Measurements from ENCODE around the gene NEK6.

Gene NEK6

GRCh38 chr9:124291801-124292396, 34.1 kb downstream of the NEK6 start:
- Histone ChIP-seq H3K4me1 (ENCODE audit: control insufficient read depth, insufficient read depth, low read length) (peaks cover 6% of the 10 kb centered on the region; the same call in 1 of the 2 replicates), H3K27me3 (ENCODE audit: control insufficient read depth, insufficient read depth, low read length) (no peaks in the 10 kb centered on the region), H3K9ac (ENCODE audit: low read depth, low read length) (no peak overlapping the region), H3K36me3 (ENCODE audit: control insufficient read depth, insufficient read depth, low read length) (no peaks in the 10 kb centered on the region), H3K27ac (ENCODE audit: low read depth, low read length) (no peak overlapping the region), H3K4me3 (ENCODE audit: low read depth, low read length) (no peak overlapping the region), H3K9me3 (ENCODE audit: control insufficient read depth, insufficient read depth, low read length) (no peaks in the 10 kb centered on the region)

DNA sequence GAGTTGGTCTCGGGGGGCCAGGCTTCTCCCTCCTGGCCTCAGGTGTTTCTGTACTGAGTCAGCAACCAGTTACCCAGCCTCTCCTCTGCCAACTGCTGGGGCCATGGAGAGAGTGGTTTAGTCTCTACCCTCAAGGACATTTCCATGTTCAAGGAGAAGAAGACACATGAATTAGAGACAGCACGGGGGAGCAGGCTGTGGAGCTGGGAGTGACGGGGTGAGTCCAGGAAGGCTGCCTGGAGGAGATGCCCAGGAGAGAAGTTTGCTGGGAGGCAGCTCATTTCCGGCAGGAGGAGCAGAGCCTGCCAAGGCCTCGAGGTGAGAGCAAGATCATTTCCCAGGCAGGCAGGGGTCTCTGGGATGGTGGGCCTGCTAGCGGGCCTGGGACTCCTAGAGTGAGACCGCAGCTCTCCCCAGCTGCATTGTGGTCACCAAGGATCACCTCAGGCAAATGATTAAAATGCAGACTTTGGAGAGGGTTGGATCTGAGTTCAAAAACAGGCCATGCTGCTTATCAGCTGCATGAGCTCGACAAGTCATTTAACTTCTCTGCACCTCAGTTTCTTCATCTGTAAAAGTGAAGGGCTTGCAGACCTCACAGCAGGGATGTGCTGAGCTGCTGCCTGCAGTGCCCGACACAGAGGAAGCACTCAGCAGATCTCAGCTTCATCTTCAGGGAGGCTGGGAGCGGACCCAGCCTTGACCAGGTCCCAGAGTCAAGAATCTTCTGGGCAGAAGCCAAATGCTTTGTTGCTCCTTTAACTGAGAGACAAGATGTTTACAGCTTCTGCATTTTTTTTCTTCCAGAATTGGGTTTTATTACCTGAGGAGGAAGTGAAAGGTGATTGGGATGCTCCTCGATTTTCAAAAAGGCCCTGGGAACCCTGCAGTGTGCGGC, 35.2 kb downstream of the NEK6 start:
- peaks cover 6% of the 10 kb centered on the region; the same call in 1 of the 2 replicates for H3K4me1 ChIP-seq (ENCODE audit: control insufficient read depth, insufficient read depth, low read length)
- H3K36me3 ChIP-seq (ENCODE audit: control insufficient read depth, insufficient read depth, low read length), result no peaks in the 10 kb centered on the region
- no peaks in the 10 kb centered on the region for H3K27me3 ChIP-seq (ENCODE audit: control insufficient read depth, insufficient read depth, low read length)
- no peak overlapping the region for H3K9ac ChIP-seq (ENCODE audit: low read depth, low read length)
- H3K9me3 ChIP-seq (ENCODE audit: control insufficient read depth, insufficient read depth, low read length), result no peaks in the 10 kb centered on the region
- H3K27ac ChIP-seq (ENCODE audit: low read depth, low read length), result no peak overlapping the region
- no peak overlapping the region for H3K4me3 ChIP-seq (ENCODE audit: low read depth, low read length)

DNA sequence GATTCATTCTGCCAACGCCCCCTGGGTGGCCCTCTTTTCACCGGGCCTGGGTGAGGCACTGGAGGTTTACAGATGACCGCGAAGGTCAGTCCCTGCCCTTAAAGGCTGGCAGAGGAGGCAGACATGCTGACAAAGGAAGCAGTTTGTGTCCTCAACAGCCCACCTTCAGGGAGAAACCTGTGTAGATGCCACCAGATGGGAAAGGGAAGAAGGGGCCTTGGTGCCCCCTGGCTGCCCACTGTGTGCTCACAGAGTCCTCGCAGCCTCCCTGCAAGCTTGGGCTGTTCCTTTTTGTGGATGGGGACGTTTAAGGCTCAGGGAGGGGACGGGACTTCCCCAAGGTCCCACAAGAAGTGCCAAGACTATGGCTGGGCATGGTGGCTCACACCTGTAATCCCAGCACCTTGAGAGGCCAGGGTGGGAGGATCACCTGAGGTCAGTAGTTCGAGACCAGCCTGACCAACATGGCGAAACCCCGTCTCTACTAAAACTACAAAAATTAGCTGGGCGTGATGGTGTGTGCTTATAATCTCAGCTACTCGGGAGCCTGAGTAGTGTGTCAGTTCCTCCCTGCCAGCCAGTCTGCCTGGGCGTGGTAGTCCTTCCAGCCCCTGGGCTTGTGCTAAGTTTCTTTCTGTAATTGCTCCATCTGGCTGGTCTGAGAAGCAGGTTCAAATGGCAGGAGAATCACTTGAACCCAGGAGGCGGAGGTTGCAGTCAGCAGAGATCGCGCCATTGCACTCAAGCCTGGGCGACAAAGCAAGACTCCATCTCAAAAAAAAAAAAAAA, 36.2 kb downstream of the NEK6 start:
- H3K36me3 ChIP-seq (ENCODE audit: control insufficient read depth, insufficient read depth, low read length), result no peaks in the 10 kb centered on the region
- peaks cover 7% of the 10 kb centered on the region; the same call in 1 of the 2 replicates for H3K4me1 ChIP-seq (ENCODE audit: control insufficient read depth, insufficient read depth, low read length)
- H3K4me3 ChIP-seq (ENCODE audit: low read depth, low read length), result no peak overlapping the region
- no peaks in the 10 kb centered on the region for H3K27me3 ChIP-seq (ENCODE audit: control insufficient read depth, insufficient read depth, low read length)
- H3K9me3 ChIP-seq (ENCODE audit: control insufficient read depth, insufficient read depth, low read length), result no peaks in the 10 kb centered on the region
- no peak overlapping the region for H3K9ac ChIP-seq (ENCODE audit: low read depth, low read length)
- H3K27ac ChIP-seq (ENCODE audit: low read depth, low read length), result no peak overlapping the region

DNA sequence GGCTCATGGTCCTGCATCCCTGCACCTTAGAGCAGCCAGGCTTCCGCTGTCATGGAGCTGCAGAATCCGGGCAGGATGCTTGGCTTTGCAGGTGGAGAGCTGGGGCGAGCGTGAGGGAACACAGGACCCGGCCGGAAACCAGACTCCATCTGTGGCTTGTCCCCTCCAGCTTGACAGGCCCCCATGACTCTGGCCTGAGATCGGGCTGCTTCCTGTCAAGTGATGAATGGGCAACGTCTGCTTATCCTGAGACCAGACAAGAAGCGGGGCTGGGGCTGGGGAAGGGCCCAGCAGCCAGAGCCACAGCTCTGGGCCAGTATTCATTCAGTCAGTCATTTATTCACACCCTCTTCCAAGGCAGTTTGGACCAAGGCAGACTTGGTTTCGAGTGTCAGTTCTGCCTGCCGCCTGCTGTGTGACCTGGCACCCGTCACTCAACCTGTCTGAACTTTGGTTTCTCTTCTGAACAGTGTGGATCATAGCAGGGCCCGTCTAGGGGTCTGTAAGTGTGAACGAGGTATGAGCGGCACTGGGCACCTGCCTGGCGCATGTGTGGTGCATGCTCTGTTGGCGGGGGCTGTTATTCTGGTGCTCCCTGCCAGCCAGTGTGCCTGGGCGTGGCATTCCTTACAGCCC, 37.5 kb downstream of the NEK6 start:
- Histone ChIP-seq H3K27ac (ENCODE audit: low read depth, low read length) (no peak overlapping the region), H3K4me3 (ENCODE audit: low read depth, low read length) (no peak overlapping the region), H3K9me3 (ENCODE audit: control insufficient read depth, insufficient read depth, low read length) (no peaks in the 10 kb centered on the region), H3K4me1 (ENCODE audit: control insufficient read depth, insufficient read depth, low read length) (peaks cover 10% of the 10 kb centered on the region; the same call in 1 of the 2 replicates), H3K27me3 (ENCODE audit: control insufficient read depth, insufficient read depth, low read length) (no peaks in the 10 kb centered on the region), H3K9ac (ENCODE audit: low read depth, low read length) (no peak overlapping the region), H3K36me3 (ENCODE audit: control insufficient read depth, insufficient read depth, low read length) (no peaks in the 10 kb centered on the region)

- Histone ChIP-seq H3K36me3 (ENCODE audit: control insufficient read depth, insufficient read depth, low read length) (no peaks in the 10 kb centered on the region), H3K27ac (ENCODE audit: low read depth, low read length) (no peak overlapping the region), H3K4me1 (ENCODE audit: control insufficient read depth, insufficient read depth, low read length) (peaks cover 10% of the 10 kb centered on the region; the same call in 1 of the 2 replicates), H3K9ac (ENCODE audit: low read depth, low read length) (no peak overlapping the region), H3K4me3 (ENCODE audit: low read depth, low read length) (no peak overlapping the region), H3K9me3 (ENCODE audit: control insufficient read depth, insufficient read depth, low read length) (no peaks in the 10 kb centered on the region), H3K27me3 (ENCODE audit: control insufficient read depth, insufficient read depth, low read length) (no peaks in the 10 kb centered on the region)
Observed at GRCh38 chr9:124296094-124296493, 38.3 kb downstream of the NEK6 start.

GRCh38 chr9:124296796-124297550, 39.2 kb downstream of the NEK6 start:
- Histone ChIP-seq H3K4me1 (ENCODE audit: control insufficient read depth, insufficient read depth, low read length) (peaks cover 10% of the 10 kb centered on the region; the same call in 1 of the 2 replicates), H3K36me3 (ENCODE audit: control insufficient read depth, insufficient read depth, low read length) (no peaks in the 10 kb centered on the region), H3K9me3 (ENCODE audit: control insufficient read depth, insufficient read depth, low read length) (no peaks in the 10 kb centered on the region), H3K27me3 (ENCODE audit: control insufficient read depth, insufficient read depth, low read length) (no peaks in the 10 kb centered on the region), H3K9ac (ENCODE audit: low read depth, low read length) (no peak overlapping the region), H3K4me3 (ENCODE audit: low read depth, low read length) (no peak overlapping the region), H3K27ac (ENCODE audit: low read depth, low read length) (peak overlapping the region; percentile 83)

DNA sequence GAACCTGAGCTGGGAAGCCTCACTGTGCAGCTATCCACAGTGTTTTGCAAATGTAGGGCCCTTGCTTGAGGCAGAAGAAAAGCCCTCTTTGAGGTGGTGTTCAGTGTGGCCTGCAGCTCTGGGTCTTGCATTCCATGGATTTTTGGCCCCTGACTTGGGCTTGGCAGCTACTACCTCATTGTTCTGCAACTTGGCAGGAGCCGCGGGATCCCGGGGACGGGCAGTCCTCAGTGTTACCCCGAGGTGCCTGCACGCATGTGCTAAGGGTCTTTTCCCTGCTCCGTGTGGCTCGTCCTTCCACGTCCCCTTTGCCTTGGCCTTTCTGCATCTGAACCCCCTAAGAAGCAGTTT, 39.8 kb downstream of the NEK6 start:
- Histone ChIP-seq H3K9ac (ENCODE audit: low read depth, low read length) (no peak overlapping the region), H3K27me3 (ENCODE audit: control insufficient read depth, insufficient read depth, low read length) (no peaks in the 10 kb centered on the region), H3K4me1 (ENCODE audit: control insufficient read depth, insufficient read depth, low read length) (peaks cover 10% of the 10 kb centered on the region; the same call in 1 of the 2 replicates), H3K4me3 (ENCODE audit: low read depth, low read length) (no peak overlapping the region), H3K9me3 (ENCODE audit: control insufficient read depth, insufficient read depth, low read length) (no peaks in the 10 kb centered on the region), H3K36me3 (ENCODE audit: control insufficient read depth, insufficient read depth, low read length) (no peaks in the 10 kb centered on the region), H3K27ac (ENCODE audit: low read depth, low read length) (peak overlapping the region; percentile 83)

DNA sequence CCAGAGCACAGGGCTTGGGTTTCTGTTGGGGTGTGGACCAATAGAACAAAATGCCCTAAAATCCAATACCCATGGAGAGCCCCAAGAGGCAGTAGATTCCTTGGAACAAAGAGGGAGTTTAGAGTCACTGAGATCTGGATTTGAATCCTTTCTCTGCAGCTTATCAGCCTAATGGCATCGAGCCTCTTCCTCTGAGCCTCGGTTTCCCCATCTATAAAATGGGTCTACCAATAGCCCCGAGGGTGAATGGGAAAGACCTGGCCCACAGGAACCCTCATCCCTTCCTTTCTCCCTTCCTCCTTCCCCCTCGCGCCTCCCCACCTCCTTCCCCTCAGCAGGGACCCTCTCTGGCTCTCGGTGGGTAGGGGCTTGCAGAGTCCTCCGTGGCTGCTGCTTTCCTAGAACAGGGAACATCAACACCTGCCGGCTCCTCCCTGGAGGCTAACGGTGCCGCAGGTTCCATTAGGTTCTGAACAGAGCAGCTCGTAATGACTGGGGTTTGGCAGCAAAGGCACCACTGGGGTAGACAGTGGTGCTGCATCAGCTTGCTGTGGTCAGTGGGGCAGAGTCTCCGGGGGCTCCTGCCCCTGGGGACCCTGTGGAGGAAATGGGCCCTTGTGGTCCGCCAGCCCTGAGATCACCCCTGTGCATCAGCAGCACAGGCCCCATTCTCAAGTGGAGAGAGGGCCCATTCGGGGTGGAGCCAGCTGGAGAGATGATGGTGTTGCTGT, 40.3 kb downstream of the NEK6 start:
- Histone ChIP-seq H3K9me3 (ENCODE audit: control insufficient read depth, insufficient read depth, low read length) (no peaks in the 10 kb centered on the region), H3K36me3 (ENCODE audit: control insufficient read depth, insufficient read depth, low read length) (no peaks in the 10 kb centered on the region), H3K4me3 (ENCODE audit: low read depth, low read length) (no peak overlapping the region), H3K4me1 (ENCODE audit: control insufficient read depth, insufficient read depth, low read length) (peaks cover 10% of the 10 kb centered on the region; the same call in 1 of the 2 replicates), H3K27me3 (ENCODE audit: control insufficient read depth, insufficient read depth, low read length) (no peaks in the 10 kb centered on the region), H3K27ac (ENCODE audit: low read depth, low read length) (peak overlapping the region; percentile 59), H3K9ac (ENCODE audit: low read depth, low read length) (no peak overlapping the region)

- no peak overlapping the region for H3K9ac ChIP-seq (ENCODE audit: low read depth, low read length)
- H3K27me3 ChIP-seq (ENCODE audit: control insufficient read depth, insufficient read depth, low read length), result no peaks in the 10 kb centered on the region
- H3K4me3 ChIP-seq (ENCODE audit: low read depth, low read length), result no peak overlapping the region
- H3K9me3 ChIP-seq (ENCODE audit: control insufficient read depth, insufficient read depth, low read length), result no peaks in the 10 kb centered on the region
- H3K36me3 ChIP-seq (ENCODE audit: control insufficient read depth, insufficient read depth, low read length), result no peaks in the 10 kb centered on the region
- H3K4me1 ChIP-seq (ENCODE audit: control insufficient read depth, insufficient read depth, low read length), result peaks cover 4% of the 10 kb centered on the region; the same call in 1 of the 2 replicates
- H3K27ac ChIP-seq (ENCODE audit: low read depth, low read length), result no peak overlapping the region
Observed at GRCh38 chr9:124298646-124299235, 41.0 kb downstream of the NEK6 start.

Measured in HUES48 (cell line).